Measurements from ENCODE around the gene TNFRSF25.
A peak's percentile ranks its signal among the peaks of the same experiment; 100 is the strongest.

TNFRSF25 gene

DNA sequence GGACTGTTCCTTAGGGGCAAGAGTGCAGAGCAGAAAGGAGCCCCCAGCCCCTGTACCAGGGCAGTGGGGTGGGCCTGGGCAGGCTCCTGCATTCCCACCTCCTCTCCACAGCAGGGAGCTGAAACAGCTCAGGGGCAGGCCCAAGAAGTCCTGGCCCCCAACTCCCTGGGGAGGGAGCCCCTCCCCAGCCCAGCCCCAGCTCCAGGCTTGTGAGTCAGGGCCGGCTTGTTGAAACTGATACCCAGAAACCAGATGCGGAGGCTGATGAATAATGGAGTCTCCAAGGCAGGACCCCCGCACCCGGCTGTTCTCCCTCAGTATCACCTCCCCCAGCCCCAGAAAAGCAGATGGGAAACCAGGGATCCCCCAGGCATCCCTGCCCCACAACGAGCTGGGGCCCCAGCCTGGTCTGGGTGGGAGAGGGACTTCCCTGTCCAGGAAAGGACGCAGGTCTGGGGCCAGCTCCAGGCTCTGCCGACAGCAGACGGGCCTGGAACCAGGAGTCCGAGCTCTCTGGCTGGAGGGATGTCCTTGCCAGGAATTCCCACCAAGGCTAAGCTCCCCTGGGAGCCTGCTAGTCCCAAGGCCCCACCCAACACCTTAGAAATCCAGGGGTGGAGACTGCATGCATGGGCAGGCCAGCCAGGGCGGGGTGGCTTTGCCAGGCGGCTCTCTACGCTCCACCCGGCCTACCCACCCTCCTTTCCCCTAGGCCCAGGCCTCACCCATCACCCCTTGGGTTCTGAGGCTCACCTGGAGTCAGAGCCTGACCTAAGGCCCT lies 22.8 kb upstream of the TNFRSF25 start:
- Histone ChIP-seq H4K20me1 (ENCODE audit: insufficient read depth, low read length) (peaks cover 5% of the 10 kb centered on the region; the same call in 1 of the 2 replicates), H3K4me1 (ENCODE audit: insufficient read depth, low read length) (peaks cover 36% of the 10 kb centered on the region), H3K9me3 (ENCODE audit: insufficient read depth, low read length, severe bottlenecking) (no peaks in the 10 kb centered on the region), H3K27me3 (ENCODE audit: insufficient read depth, low read length, poor library complexity) (no peaks in the 10 kb centered on the region), H3K9ac (ENCODE audit: low read depth, low read length) (peak overlapping the region; percentile 74; the same call in 1 of the 2 replicates), H3K79me2 (ENCODE audit: insufficient read depth, low read length) (no peaks in the 10 kb centered on the region), H3K36me3 (ENCODE audit: insufficient read depth, low read length) (no peaks in the 10 kb centered on the region), H3K4me2 (ENCODE audit: insufficient read depth, low read length) (no peak overlapping the region), H2AFZ (ENCODE audit: low read depth, low read length) (no peak overlapping the region), H3K27ac (ENCODE audit: low read length) (no peak overlapping the region), H3K4me3 (ENCODE audit: low read depth in 1 of 2, low read length in 2 of 2) (no peak overlapping the region)
- TF ChIP-seq, protein P1, sequence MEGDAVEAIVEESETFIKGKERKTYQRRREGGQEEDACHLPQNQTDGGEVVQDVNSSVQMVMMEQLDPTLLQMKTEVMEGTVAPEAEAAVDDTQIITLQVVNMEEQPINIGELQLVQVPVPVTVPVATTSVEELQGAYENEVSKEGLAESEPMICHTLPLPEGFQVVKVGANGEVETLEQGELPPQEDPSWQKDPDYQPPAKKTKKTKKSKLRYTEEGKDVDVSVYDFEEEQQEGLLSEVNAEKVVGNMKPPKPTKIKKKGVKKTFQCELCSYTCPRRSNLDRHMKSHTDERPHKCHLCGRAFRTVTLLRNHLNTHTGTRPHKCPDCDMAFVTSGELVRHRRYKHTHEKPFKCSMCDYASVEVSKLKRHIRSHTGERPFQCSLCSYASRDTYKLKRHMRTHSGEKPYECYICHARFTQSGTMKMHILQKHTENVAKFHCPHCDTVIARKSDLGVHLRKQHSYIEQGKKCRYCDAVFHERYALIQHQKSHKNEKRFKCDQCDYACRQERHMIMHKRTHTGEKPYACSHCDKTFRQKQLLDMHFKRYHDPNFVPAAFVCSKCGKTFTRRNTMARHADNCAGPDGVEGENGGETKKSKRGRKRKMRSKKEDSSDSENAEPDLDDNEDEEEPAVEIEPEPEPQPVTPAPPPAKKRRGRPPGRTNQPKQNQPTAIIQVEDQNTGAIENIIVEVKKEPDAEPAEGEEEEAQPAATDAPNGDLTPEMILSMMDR (IDR thresholded peaks at IDR 0.05; ENCODE audit: borderline replicate concordance, extremely low read depth, low read length, poor library complexity, severe bottlenecking), result no peak
- no peak for TF ChIP-seq EZH2 (IDR thresholded peaks at IDR 0.05; ENCODE audit: borderline replicate concordance, low read depth, low read length, severe bottlenecking)
- ATAC-seq (ENCODE audit: insufficient read depth, low read depth) (no peak), DNase-seq (no peak)

DNA sequence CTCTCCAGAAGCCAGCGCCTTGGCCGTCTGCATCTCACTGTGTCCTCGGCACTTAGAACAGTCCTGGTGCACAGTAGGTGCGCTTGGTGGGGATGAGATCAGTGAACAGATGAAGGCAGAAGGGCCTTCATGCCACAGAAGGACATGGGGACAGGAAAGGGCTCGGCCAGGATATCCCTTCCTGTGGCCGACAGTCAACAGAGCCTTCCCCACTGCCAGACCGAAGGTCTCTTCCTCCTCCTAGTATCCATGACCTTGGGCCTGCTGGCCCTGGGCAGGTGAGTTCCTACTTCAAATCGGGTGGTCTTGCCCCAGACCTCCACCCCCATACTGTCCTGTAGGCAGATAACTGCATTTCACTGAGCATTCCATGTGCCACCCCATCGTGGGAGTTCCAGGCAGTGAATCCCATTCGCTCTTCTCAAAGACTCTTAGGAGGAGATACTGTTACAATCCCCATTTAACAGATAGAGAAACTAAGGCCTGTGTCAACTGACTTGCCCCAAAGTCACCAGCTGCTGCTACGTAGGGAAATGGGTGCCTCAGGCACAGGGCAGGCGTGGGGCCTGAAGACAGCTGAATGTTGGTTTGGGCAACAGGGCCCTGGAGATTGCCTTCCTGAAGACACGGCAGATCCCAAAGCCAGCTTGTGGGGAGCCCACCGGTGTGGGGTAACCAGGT lies 22.0 kb upstream of the TNFRSF25 start:
- no peak overlapping the region for H2AFZ ChIP-seq (ENCODE audit: low read depth, low read length)
- peaks cover 5% of the 10 kb centered on the region; the same call in 1 of the 2 replicates for H4K20me1 ChIP-seq (ENCODE audit: insufficient read depth, low read length)
- no peaks in the 10 kb centered on the region for H3K36me3 ChIP-seq (ENCODE audit: insufficient read depth, low read length)
- no peak overlapping the region for H3K27ac ChIP-seq (ENCODE audit: low read length)
- H3K4me2 ChIP-seq (ENCODE audit: insufficient read depth, low read length), result no peak overlapping the region
- H3K4me1 ChIP-seq (ENCODE audit: insufficient read depth, low read length), result peaks cover 36% of the 10 kb centered on the region
- TF ChIP-seq, protein P1 (IDR thresholded peaks at IDR 0.05; ENCODE audit: borderline replicate concordance, extremely low read depth, low read length, poor library complexity, severe bottlenecking), result no peak
- no peak for TF ChIP-seq EZH2 (IDR thresholded peaks at IDR 0.05; ENCODE audit: borderline replicate concordance, low read depth, low read length, severe bottlenecking)
- ATAC-seq (ENCODE audit: insufficient read depth, low read depth), result no peak
- no peaks in the 10 kb centered on the region for H3K9me3 ChIP-seq (ENCODE audit: insufficient read depth, low read length, severe bottlenecking)
- DNase-seq, result no peak
- no peak overlapping the region for H3K4me3 ChIP-seq (ENCODE audit: low read depth in 1 of 2, low read length in 2 of 2)
- no peak overlapping the region for H3K9ac ChIP-seq (ENCODE audit: low read depth, low read length)
- H3K79me2 ChIP-seq (ENCODE audit: insufficient read depth, low read length), result no peaks in the 10 kb centered on the region
- H3K27me3 ChIP-seq (ENCODE audit: insufficient read depth, low read length, poor library complexity), result no peaks in the 10 kb centered on the region

DNA sequence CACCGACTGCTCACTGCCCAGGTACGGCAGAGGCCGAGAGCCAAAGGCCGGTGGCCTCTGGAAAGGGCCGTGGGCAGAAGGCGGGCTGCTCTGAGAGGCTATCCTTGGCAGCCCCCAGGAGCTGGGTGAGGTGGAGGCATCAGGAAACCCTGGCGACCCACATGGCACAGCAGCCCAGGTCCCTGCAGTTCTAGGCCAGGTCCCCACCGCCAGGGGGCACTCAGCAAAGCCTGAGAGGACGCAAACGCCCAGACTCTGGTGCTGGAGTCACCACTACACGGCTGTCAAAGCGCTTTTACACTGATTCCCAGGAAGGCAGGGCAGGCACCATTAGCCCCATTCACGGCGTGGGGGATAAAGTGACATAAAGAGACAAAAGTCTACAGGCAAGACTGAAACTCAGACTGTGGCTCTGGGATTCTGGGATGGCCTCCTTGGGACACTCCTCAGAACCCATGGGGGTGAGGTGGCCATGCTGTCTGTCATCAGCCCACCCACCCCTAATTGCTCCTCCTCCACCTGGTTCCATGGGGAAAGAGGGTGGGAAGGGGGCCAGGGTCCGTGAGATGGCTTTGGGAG lies 20.5 kb upstream of the TNFRSF25 start:
- Histone ChIP-seq H3K36me3 (ENCODE audit: insufficient read depth, low read length) (no peaks in the 10 kb centered on the region), H2AFZ (ENCODE audit: low read depth, low read length) (0 out of 2 replicates have a peak overlapping the region, but pooled peaks have one; percentile 51), H3K9ac (ENCODE audit: low read depth, low read length) (no peak overlapping the region), H3K4me1 (ENCODE audit: insufficient read depth, low read length) (peaks cover 27% of the 10 kb centered on the region), H3K4me2 (ENCODE audit: insufficient read depth, low read length) (0 out of 2 replicates have a peak overlapping the region, but pooled peaks have one; percentile 1), H3K27ac (ENCODE audit: low read length) (no peak overlapping the region), H3K4me3 (ENCODE audit: low read depth in 1 of 2, low read length in 2 of 2) (no peak overlapping the region), H3K79me2 (ENCODE audit: insufficient read depth, low read length) (no peaks in the 10 kb centered on the region), H4K20me1 (ENCODE audit: insufficient read depth, low read length) (peaks cover 5% of the 10 kb centered on the region; the same call in 1 of the 2 replicates), H3K27me3 (ENCODE audit: insufficient read depth, low read length, poor library complexity) (no peaks in the 10 kb centered on the region), H3K9me3 (ENCODE audit: insufficient read depth, low read length, severe bottlenecking) (no peaks in the 10 kb centered on the region)
- no peak for TF ChIP-seq EZH2 (IDR thresholded peaks at IDR 0.05; ENCODE audit: borderline replicate concordance, low read depth, low read length, severe bottlenecking)
- TF ChIP-seq, protein P1 (IDR thresholded peaks at IDR 0.05; ENCODE audit: borderline replicate concordance, extremely low read depth, low read length, poor library complexity, severe bottlenecking), result peak; percentile 93
- ATAC-seq (ENCODE audit: insufficient read depth, low read depth), result peak; percentile 71
- DNase-seq, result peak; percentile 84

All from DND-41 (cell line).